A549 (cell line): ENCODE measurements around the gene AVPI1. TPM values are rescaled to one million over a fixed set of nuclear protein-coding genes. Genes with fewer than 3 reads are reported as not detected.
A peak's percentile ranks its signal among the peaks of the same experiment; 100 is the strongest.
"Not testable (repeated sequence)": the region's sequence is repeated elsewhere in the genome, so short reads cannot be mapped to it uniquely, and the experiment has no call there.

ENCODE experiments used
- ATAC-seq, 2 experiments: fragments of 200-7000 bp in 1 of 2; fragments of >200 bp in 1 of 2; cut with Nextera tagmentation in 1 of 2; cut with Tn5 transposase in 1 of 2; 3 replicates each; pipeline versions ENCODE4 v1.8.0 to v1.9.1; 2018 to 2020; ENCODE audit warnings: mild to moderate bottlenecking in 1 of 2, moderate library complexity in 1 of 2
- CTCF ChIA-PET: fragments of 300-600 bp; sonication (Branson Sonifier 250); formaldehyde crosslinking; extraction: SDS; loops from one replicate; lab custom pipeline; 2021; ENCODE audit warnings: antibody characterized with exemption, inconsistent platforms; lab: Yijun Ruan, JAX
- POLR2A ChIA-PET: fragments of 350-600 bp; formaldehyde crosslinking; extraction: SDS; loops from one replicate; lab custom pipeline; 2021; ENCODE audit warnings: antibody characterized with exemption, inconsistent platforms; lab: Yijun Ruan, JAX
- DNase-seq, 2 experiments: peaks; one replicate each; pipeline versions ENCODE4 v3.0.0 to v3.0.0-alpha.2; 2011 to 2016; ENCODE audit warnings: low read depth in 1 of 2, low spot score in 1 of 2
- FAIRE-seq: peaks from 2 replicates; lab custom pipeline; 2011; peaks lifted over from hg19 to GRCh38; lab: Jason Lieb, UNC
- H3K27ac ChIP-seq, 2 experiments: fragments of >200 bp; sonication (Bioruptor Twin); formaldehyde crosslinking; 3 replicates each; pipeline ENCODE4 v1.5.1; 2016 to 2017
- H3K4me1 ChIP-seq: fragments of >200 bp; sonication (Bioruptor Twin); formaldehyde crosslinking; 3 replicates; pipeline ENCODE4 v1.6.1; 2016
- H3K4me2 ChIP-seq: fragments of >200 bp; sonication (Bioruptor Twin); formaldehyde crosslinking; 3 replicates; pipeline ENCODE4 v1.6.1; 2016
- H3K4me3 ChIP-seq: fragments of >200 bp; sonication (Bioruptor Twin); formaldehyde crosslinking; 3 replicates; pipeline ENCODE4 v1.5.1; 2016
- H3K9me3 ChIP-seq: fragments of >200 bp; sonication (Bioruptor Twin); formaldehyde crosslinking; 3 replicates; pipeline ENCODE4 v1.6.1; 2016
- BCL3 ChIP-seq: fragments of >200 bp; sonication (Bioruptor Twin); formaldehyde crosslinking; IDR thresholded peaks from 3 replicates; pipeline ENCODE4 v1.6.1; 2016
- EP300 ChIP-seq, 2 experiments: fragments of >200 bp; sonication (Bioruptor Twin); formaldehyde crosslinking; IDR thresholded peaks; 2 replicates in 1 of 2; 3 replicates in 1 of 2; pipeline ENCODE4 v1.6.1; 2016 to 2017
- FOSB ChIP-seq: fragments of 250-450 bp; sonication (Bioruptor Pico); IDR thresholded peaks from 2 replicates; pipeline ENCODE4 v1.5.0; 2020; ENCODE audit warnings: mild to moderate bottlenecking, moderate library complexity
- FOSL2 ChIP-seq, 2 experiments: fragments of 450-650 bp in 1 of 2; fragments of >200 bp in 1 of 2; sonication (Bioruptor Twin) in 1 of 2; formaldehyde crosslinking; IDR thresholded peaks; 2 replicates each; pipeline versions ENCODE4 v1.5.0 to v1.6.1; 2016 to 2020; ENCODE audit warnings: mild to moderate bottlenecking in 1 of 2, moderate library complexity in 1 of 2
- HES2 ChIP-seq: fragments of >200 bp; sonication (Bioruptor Twin); formaldehyde crosslinking; IDR thresholded peaks from 2 replicates; pipeline ENCODE4 v1.6.1; 2016
- HOXA7 ChIP-seq: fragments of 250-450 bp; sonication (Bioruptor Pico); IDR thresholded peaks from 2 replicates; pipeline ENCODE4 v1.5.0; 2020; ENCODE audit warnings: mild to moderate bottlenecking, moderate library complexity
- JUN ChIP-seq, 2 experiments: fragments of >200 bp; sonication (Bioruptor Twin); formaldehyde crosslinking; IDR thresholded peaks; 2 replicates in 1 of 2; 3 replicates in 1 of 2; pipeline ENCODE4 v1.6.1; 2016 to 2017
- JUNB ChIP-seq: fragments of >200 bp; sonication (Bioruptor Twin); formaldehyde crosslinking; IDR thresholded peaks from 2 replicates; pipeline ENCODE4 v1.6.1; 2016
- MAFK ChIP-seq: fragments of 450-650 bp; IDR thresholded peaks from 2 replicates; pipeline ENCODE4 v1.6.1; 2014; ENCODE audit not compliant: partially characterized antibody
- MAX ChIP-seq: IDR thresholded peaks from 2 replicates; pipeline ENCODE4 v1.6.1; 2012
- NFE2L2 ChIP-seq: fragments of 150-350 bp; conservative IDR thresholded peaks from 2 replicates; pipeline ENCODE4 v1.6.1; 2014; ENCODE audit warnings: low read length
- RAD21 ChIP-seq, 2 experiments: fragments of >200 bp in 1 of 2; sonication (Bioruptor Twin) in 1 of 2; formaldehyde crosslinking in 1 of 2; IDR thresholded peaks in 1 of 2; conservative IDR thresholded peaks in 1 of 2; 2 replicates in 1 of 2; 3 replicates in 1 of 2; pipeline ENCODE4 v1.6.1; 2012 to 2018; ENCODE audit warnings: inconsistent platforms in 1 of 2
- RCOR1 ChIP-seq: fragments of 150-350 bp; IDR thresholded peaks from 2 replicates; pipeline ENCODE4 v1.6.1; 2014; ENCODE audit warnings: antibody characterized with exemption, low read length, low read depth
- RNF2 ChIP-seq: fragments of 200-600 bp; sonication (generic); IDR thresholded peaks from 2 replicates; pipeline ENCODE4 v1.6.1; 2016; ENCODE audit warnings: low read depth, mild to moderate bottlenecking, antibody characterized with exemption, moderate library complexity, borderline replicate concordance
- SMC3 ChIP-seq: fragments of >200 bp; sonication (Bioruptor Twin); formaldehyde crosslinking; IDR thresholded peaks from 3 replicates; pipeline ENCODE4 v1.6.1; 2018; ENCODE audit warnings: inconsistent platforms
- TP53 ChIP-seq: fragments of 250-450 bp; sonication (Bioruptor Pico); IDR thresholded peaks from 2 replicates; pipeline ENCODE4 v1.5.0; 2021; ENCODE audit warnings: mild to moderate bottlenecking, moderate library complexity
- WGBS: methylation state at CpG from one replicate; pipeline ENCODE4 v1.1.6; 2017; ENCODE audit errors: missing lambda C conversion rate; 5-methylcytosine and 5-hydroxymethylcytosine counted together
- polyA plus RNA-seq, 4 experiments: library from polyadenylated mRNA; depleted of rRNA in 3 of 4; stranded (reverse); fragments of >200 nt; fragmentation: RNase III in 1 of 4; extraction: RNeasy Plus Mini Kit Qiagen cat#74134 plus additional on column Dnase treatment in 1 of 4; gene quantifications; 2 replicates in 3 of 4; 3 replicates in 1 of 4; pipeline ENCODE4 v1.2.3, GENCODE V29; 2011 to 2017

Gene AVPI1
- polyA plus RNA-seq, 2 of the 4 experiments (the other 2 are of a cell fraction) = 48.7 to 70.3 TPM

- no peak for FAIRE-seq
- peaks cover 58% of the 10 kb centered on the region for H3K4me1 ChIP-seq
Measured at GRCh38 chr10:97651773-97652172, 35.3 kb downstream of the AVPI1 start.

GRCh38 chr10:97650726-97651125 is 36.3 kb downstream of the AVPI1 start:
- DNase-seq (no peak), ATAC-seq (no peak), FAIRE-seq (no peak)
- ChIA-PET POLR2A (no interaction called here), CTCF (no interaction called here)
- Histone ChIP-seq H3K4me1 (peaks cover 58% of the 10 kb centered on the region), H3K9me3 (no peaks in the 10 kb centered on the region), H3K27ac (peak overlapping the region; percentile 88 to 91), H3K4me3 (no peak overlapping the region), H3K4me2 (no peak overlapping the region; the same call in 2 of the 3 replicates)
- 93% methylated on average over 3 of the region's 3 CpGs for WGBS
- TF ChIP-seq EP300 (IDR thresholded peaks at IDR 0.05) (no peak), TP53 (no peak), RNF2 (no peak)

More at GRCh38 chr10:97651773-97652172, 35.3 kb downstream of the AVPI1 start:
- H3K9me3 ChIP-seq = no peaks in the 10 kb centered on the region
- DNase-seq (peak in 1 of 2 experiments; percentile 43), ATAC-seq (no peak)
- ChIA-PET CTCF (no interaction called here), POLR2A (no interaction called here)
- 26% methylated on average over 3 of the region's 3 CpGs for WGBS
- H3K27ac ChIP-seq = peak overlapping the region; percentile 88 to 91
- H3K4me3 ChIP-seq = no peak overlapping the region
- peak overlapping the region; percentile 30 for H3K4me2 ChIP-seq
- TF ChIP-seq RCOR1 (no peak), MAFK (peak; percentile 65), FOSL2 (IDR thresholded peaks at IDR 0.05) (no peak), FOSL2 (CRISPR knock-in tag; IDR thresholded peaks at IDR 0.05) (peak; percentile 4; the same call in 1 of the 2 replicates), JUNB (0 out of 2 replicates have a peak, but pooled peaks have one; percentile 13), NFE2L2 (no peak)

- H3K4me1 ChIP-seq = peaks cover 58% of the 10 kb centered on the region
- not testable (repeated sequence) for FAIRE-seq
- POLR2A ChIA-PET = interaction anchor here (0.5 to 1.9 kb wide), 5 partner anchors 9 to 239 kb away, joined by 3 to 8 read pairs (median 5); partner anchors contain the start of genes AVPI1 and PI4K2A
Measured at GRCh38 chr10:97649405-97649750, 37.7 kb downstream of the AVPI1 start.

GRCh38 chr10:97648562-97649404 is 38.3 kb downstream of the AVPI1 start:
- ChIA-PET CTCF (interaction anchor here (0.8 to 3.9 kb wide), 11 partner anchors 11 to 241 kb away, joined by 3 to 14 read pairs (median 4); partner anchors contain the start of genes ANKRD2 and AVPI1), POLR2A (interaction anchor here (0.5 to 1.9 kb wide), 5 partner anchors 9 to 240 kb away, joined by 3 to 8 read pairs (median 5); partner anchors contain the start of genes AVPI1 and PI4K2A)
- peak; percentile 93 to 94 for ATAC-seq
- WGBS = 50% methylated on average over 5 of the region's 5 CpGs
- Histone ChIP-seq H3K4me2 (peak overlapping the region; percentile 71), H3K27ac (peak overlapping the region; percentile 88 to 91), H3K4me3 (no peak overlapping the region), H3K9me3 (no peaks in the 10 kb centered on the region), H3K4me1 (peaks cover 58% of the 10 kb centered on the region)
- TF ChIP-seq RAD21 (conservative IDR thresholded peaks at IDR 0.05 in 1 of 2, IDR thresholded peaks at IDR 0.05 in 1 of 2) = 0 out of 5 replicates have a peak, but pooled peaks of 1 of the 2 experiments have one; percentile 21
- TF ChIP-seq EP300 (IDR thresholded peaks at IDR 0.05) = peak; percentile 23 to 56; a peak in 2 of 5 replicates
- TF ChIP-seq JUNB = peak; percentile 84
- TF ChIP-seq SMC3 = peak; percentile 20; the same call in 1 of the 3 replicates
- TF ChIP-seq FOSL2 (IDR thresholded peaks at IDR 0.05) = peak; percentile 87
- TF ChIP-seq FOSL2 (CRISPR knock-in tag; IDR thresholded peaks at IDR 0.05) = peak; percentile 93
- peak; percentile 71 for TF ChIP-seq MAX
- no peak for TF ChIP-seq HOXA7
- TF ChIP-seq FOSB (CRISPR knock-in tag) = no peak
- no peak for TF ChIP-seq HES2
- no peak for TF ChIP-seq MAFK
- TF ChIP-seq JUN (IDR thresholded peaks at IDR 0.05) = peak; percentile 64 to 75; a peak in 4 of 5 replicates
- TF ChIP-seq BCL3 = 0 out of 3 replicates have a peak, but pooled peaks have one; percentile 21
- no peak for TF ChIP-seq RCOR1
- DNase-seq = peak; percentile 86 to 87
- FAIRE-seq = peak; percentile 94

More at GRCh38 chr10:97649405-97649750, 37.7 kb downstream of the AVPI1 start:
- peak overlapping the region; percentile 71 for H3K4me2 ChIP-seq
- 85% methylated on average over 4 of the region's 4 CpGs for WGBS
- not testable (repeated sequence) for H3K4me3 ChIP-seq
- peak in 1 of 2 experiments; percentile 3; a peak in 2 of 5 replicates for TF ChIP-seq EP300 (IDR thresholded peaks at IDR 0.05)
- TF ChIP-seq, all 56 proteins: peak for 1; not testable (repeated sequence) for 55
- CTCF ChIA-PET = interaction anchor here (0.8 to 3.9 kb wide), 9 partner anchors 10 to 77 kb away, joined by 3 to 14 read pairs (median 4); partner anchors contain the start of genes ANKRD2 and AVPI1
- DNase-seq, ATAC-seq, H3K9me3 ChIP-seq: not testable (repeated sequence)
- peak overlapping the region; percentile 88 to 91 for H3K27ac ChIP-seq
